HG03571 (cell line): ENCODE measurements around the gene KIF3A.
"Not testable (repeated sequence)": the region's sequence is repeated elsewhere in the genome, so short reads cannot be mapped to it uniquely, and the experiment has no call there.

ENCODE experiments used
- ATAC-seq: cut with Tn5 transposase; IDR thresholded peaks from one replicate; pipeline ENCODE4 v1.9.1; 2021; ENCODE audit not compliant: unreplicated experiment

Gene KIF3A

DNA sequence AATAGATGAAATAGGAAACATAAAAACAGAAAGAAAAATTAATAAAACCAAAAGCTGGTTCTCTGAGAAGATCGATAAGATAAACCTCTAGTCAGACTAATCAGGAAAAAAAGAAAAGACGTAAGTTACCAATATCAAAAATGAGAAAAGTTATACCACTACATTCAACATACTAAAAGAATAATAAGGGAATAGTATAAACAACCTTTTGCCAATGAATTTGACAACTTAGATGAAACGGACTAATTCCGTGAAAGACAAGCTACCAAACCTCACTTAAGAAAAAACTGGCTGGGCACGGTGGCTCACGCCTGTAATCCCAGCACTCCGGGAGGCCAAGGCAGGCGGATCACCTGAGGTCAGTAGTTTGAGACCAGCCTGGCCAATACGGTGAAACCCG is 7.5 kb downstream of the KIF3A start:
- ATAC-seq = no peak

DNA sequence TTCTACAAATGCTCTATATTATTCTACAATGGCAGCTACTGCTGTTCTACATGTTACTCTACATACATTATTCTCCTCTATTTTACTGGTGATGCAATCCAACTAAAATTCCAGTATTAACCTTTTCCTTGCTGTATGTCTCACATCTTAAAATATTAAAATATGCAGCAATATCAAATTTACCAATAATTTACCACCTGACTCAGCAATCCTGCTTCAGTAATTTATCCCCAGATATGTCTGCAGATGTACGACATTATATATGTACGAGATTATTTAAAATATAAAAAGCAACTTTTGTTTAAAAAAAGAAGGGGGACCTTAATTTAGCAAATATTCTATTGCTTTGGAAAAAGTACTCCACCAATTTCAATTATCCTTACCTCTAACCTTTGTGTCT is 11.6 kb downstream of the KIF3A start:
- ATAC-seq = no peak

DNA sequence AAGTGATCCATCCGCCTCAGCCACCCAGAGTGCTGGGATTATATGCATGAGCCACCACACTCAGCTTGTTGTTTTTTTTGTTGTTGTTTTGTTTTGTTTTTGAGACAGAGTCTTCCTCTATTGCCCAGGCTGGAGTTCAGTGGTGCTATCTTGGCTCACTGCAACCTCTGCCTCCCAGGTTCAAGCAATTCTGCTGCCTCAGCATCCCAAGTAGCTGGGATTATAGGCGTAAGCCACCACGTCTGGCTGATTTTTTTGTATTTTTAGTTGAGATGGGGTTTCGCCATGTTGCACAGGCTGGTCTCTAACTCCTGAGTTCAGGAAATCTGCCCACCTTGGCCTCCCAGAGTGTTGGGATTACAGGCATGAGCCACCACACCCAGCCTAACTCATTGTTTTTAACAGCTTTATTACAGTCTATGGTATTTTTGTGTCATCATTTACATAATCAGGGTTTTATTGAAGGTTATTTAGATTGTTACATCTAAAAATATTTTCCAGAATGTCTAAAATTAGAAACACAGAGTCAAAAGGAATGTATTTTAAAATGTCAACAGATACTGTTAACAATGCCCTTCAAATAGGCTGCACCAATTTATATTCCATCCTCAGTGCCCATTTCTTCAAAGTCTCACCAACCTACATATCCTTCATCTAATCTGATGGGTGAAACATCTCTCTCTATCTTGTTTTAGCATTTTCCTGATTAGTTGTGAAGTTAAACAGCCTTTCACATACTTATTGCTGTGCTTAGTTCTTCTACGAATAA is 18.6 kb downstream of the KIF3A start:
- no peak for ATAC-seq

DNA sequence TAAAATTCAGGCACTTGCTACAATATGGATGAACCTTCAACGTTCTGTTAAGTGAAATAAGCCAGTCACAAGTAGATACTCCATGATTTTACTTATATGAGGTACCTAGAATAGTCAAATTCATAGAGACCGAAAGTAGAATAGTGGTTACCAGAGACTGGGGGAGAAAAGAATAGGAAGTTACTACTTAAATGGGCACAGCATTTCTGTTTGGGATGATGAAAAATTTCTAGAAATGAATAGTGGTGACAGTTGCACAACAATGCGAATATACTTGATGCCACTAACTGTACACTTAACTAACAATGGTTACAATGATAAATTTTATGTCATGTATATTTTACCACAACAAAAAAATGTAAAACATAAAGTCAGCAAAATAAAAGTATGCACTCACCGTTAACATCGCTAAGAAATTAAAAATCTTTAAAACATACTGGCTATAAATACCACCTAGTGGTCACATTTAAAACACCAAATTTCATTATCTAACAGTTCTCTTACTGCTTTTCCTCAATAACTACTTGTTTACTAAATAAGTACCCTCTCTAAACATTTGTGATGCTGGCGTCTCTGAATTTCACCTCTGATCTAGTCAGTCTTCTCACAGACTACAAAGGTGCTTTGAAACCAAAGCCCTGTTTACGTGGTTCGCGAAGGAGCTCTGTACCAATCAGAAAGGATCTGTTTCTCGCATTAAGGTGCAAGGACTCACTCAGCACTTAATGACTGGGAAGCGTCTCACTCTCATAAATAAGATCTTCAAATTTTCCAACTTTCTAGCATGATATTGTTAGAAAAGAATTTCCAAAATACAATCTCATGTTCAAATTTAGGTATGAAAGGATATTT is 22.7 kb downstream of the KIF3A start:
- ATAC-seq = no peak

DNA sequence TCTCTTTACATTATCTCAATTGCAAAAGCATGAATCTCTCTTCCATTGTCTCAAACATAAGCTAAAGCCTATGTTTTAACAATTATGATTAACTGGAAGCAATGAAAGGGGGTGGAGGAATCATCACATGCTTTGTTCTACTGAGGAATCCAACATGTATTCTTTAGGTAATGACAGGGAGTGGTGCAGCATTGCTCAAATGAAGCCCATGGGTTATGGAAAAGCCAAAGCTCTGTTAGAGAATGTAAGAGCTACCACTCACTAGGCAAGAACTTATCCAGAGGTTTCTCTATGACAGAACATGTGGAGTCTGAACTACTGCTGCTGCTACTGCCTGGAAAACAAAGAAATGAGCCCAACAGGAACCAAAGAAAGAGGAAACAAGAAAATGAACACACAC is 28.7 kb downstream of the KIF3A start:
- ATAC-seq = no peak

DNA sequence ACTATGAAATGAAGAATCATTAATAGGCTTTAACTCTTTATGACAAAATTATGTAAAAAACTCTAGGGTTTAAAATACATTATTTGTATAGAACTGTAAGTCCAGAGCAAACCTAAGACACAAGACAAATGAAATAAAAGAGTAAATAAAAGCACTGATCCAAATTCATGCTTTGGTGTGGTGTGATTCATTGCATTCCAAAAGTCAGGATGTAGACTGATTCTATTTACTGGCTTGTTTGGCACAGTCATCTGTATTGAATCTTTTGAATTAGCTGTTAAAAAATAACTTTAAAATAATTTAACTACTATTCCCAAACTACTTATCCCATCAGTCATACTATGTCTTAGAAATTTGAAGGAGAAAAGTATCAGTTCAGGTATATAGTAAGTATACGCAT is 32.5 kb downstream of the KIF3A start:
- no peak for ATAC-seq

DNA sequence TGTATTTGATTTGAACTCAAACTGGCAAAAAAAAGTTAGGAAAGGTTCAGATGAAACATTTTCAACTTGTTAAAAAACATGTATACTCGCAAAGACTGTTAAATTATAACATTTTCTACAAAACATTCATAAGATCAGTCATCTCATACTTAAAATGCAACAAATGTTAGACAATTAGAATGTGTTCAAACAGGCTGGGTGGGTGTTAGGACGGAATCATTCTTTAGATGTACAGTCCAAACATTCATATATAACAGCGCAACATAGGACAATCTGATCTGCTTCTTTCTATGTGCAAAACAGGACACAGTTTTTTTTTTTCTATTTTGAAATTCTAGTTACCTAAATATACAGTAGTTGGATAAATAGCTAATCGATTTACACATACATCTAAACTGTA is 41.4 kb downstream of the KIF3A start:
- no peak for ATAC-seq

DNA sequence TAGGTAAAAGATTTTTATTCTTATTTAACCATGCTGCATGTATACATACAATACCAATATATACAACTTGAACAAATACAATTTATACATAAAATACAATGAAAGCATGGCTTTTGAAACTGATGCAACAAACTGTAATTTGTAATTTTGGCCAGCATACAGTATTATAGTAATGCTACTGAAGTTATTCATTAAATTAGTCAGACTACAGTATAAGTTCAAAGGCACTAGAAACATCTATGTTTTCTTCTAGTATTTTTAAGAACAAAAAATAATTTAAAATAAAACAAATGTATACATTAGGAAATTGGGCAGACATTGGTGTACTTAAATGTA is 44.7 kb downstream of the KIF3A start:
- ATAC-seq = no peak

DNA sequence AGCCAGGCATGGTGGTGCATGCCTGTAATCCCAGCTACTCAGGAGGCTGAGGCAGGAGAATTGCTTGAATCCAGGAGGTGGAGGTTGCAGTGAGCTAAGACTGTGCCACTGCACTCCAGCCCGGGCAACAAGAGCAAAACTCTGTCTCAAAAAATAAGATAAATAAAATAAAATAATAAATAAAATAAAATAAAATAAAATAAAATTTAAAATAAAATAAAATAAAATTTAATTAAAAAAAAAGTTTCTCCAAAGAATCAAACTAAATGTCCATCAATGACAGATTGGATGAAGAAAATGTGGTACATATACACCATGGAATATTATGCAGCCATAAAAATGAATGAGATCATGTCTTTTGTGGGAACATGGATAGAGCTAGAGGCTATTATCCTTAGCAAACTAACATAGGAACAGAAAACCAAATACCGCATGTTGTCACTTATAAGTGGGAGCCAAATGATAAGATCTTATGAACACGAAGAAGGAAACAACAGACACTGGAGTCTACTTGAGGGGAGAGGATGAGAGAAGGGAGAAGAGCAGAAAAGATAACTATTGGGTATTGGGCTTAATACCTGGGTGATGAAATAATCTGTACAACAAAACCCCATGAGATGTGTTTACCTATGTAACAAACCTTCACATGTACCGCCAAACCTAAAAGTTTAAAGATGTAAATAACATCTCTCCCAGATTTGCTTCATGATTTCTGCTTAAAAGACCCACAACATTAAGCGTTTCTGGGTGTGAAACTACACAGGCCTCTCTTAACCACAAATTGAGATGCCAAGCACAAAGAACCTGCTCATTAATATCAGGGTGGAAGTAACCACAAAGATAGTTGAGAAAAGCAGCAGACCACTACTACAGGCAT is 45.4 kb downstream of the KIF3A start:
- not testable (repeated sequence) for ATAC-seq

DNA sequence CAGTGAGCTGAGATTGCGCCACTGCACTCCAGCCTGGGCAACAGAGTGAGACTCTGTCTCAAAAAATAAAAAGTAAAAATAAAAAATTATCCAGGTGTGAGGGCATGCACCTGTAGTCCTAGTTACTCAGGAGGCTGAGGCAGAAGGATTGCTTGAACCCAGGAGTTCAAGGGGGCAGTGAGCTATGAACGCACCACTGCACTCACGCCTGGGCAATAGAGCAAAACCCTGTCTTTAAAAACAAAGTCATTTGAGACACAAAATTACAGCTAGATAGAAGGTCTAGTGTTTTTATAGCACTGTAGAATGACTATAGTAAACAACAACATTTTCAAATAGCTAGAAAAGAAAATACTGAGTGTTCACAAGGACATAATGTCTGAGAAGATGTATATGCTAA is 47.2 kb downstream of the KIF3A start:
- ATAC-seq = no peak

DNA sequence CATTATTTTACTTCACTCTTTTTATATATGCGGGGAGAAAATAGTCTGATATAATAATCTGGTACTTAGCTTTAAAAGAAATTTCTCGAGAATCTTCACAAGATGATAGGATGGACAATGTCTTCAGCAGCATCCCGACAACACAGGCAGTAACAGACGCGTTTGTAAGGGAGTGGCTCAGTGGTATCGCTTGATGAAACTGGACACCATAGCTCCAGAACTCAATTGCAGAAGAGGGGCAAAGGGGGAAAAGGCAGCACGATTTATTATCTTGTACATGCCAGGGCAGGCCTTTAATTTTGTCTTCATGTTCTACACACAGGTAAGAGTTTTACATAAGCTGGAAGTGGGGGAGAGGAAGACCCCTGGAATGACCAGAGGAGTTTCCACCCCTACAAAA is 47.8 kb downstream of the KIF3A start:
- ATAC-seq = no peak

DNA sequence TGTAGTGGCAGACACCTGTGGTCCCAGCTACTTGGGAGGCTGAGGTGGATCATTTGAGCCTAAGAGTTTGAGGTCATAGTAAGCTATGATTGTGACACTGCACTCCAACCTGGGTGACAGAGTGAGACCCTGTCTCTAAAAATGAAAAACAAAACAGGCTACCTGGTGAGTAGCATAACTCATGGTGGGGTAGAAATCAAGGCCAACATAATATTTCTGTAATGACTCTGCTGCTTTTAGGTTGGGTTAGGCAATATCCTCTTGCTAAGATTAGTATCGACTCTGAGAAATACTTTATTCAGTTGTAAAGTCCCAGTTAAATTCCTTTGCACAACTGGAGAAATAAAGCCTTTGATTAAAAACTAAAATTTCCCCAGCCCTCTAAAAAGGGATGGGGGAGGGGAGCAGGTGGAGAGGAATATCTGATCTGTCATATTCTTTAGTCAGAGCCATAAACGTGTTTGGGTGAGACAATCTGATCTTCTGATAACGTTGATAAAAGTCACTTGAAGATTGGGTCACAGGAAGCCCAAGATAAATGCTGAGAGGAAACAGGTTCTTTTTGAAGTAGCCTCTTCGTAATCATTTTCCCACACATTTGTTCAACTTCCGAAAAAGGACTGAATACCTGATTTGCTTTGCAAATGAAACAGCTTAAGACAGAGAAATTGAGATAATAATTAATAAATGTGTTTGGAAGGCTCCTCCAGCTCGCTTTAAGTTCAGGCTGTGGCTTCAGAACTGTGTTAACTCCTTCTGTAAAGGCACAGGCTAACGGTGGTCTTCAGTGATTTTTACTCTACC is 48.6 kb downstream of the KIF3A start:
- peak; percentile 48 for ATAC-seq

DNA sequence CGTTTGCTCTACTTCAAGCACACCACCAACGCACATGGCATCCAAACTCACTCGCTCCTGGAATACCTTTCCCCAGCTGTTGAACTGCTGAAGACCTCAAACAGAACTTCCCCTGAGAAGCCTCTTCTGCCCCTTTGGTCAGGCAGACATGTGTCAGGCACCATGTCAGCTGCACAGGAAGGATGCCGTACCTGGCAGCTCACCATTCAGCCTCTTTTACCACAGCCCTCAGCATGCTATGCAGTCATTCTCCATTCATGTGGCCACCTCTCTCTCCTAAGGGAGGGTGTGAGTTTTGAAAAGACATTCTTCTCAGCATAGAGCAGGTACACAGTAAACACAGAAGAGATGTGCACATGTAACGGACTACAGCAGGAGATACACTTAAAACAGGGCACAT is 49.4 kb downstream of the KIF3A start:
- peak; percentile 34 for ATAC-seq

DNA sequence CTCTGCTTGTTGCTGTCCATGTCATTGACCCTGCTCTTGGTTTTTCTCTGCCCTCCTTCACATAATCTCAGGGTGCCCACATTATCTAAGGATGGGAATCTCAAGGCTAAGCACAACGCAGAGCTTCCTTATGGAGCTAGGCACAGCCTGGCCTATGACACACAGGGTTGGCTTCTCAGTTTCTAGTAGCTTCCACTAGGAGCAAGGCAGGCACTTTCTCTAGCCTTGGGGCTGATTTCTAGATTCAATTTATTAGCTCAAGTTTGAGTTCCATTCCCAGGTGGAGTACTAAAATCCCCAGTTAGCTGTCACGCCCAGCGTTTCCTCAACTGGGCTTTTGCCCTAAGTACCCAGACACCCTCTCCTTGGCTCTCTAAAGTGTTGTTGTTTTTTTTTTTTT is 51.2 kb downstream of the KIF3A start:
- no peak for ATAC-seq

DNA sequence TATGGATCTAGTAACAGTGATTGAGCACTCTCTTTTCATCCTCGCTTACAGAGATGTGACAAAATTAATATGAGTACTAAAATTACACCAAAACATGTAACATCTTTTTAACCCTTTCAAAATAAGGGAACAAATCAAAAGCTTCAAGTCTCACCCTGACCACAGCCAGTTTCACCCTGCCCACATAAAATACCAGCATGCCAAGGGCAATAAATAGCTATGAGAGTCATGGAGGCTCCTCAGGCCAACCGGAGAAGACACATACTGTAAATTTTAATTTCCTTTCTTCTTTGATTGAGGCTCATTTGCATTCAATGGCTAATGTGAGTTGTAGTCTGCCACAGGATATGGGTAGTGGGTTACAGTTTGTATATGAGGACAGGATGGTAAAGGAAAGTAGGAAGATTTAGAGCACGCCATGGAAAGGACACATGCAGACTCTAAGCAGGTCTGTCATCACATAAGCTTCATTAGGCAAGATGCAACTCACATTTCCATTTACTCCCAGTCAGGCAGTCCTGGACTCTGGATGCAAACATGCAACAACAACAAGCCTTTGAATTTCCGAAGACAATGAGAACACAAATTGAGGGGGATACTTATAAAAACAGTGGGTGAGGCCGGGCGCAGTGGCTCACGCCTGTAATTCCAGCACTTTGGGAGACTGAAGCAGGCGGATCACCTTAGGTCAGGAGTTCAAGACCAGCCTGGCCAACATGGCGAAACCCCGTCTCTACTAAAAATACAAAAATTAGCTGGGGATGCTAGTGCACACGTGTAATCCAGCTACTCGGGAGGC is 52.2 kb downstream of the KIF3A start:
- no peak for ATAC-seq

DNA sequence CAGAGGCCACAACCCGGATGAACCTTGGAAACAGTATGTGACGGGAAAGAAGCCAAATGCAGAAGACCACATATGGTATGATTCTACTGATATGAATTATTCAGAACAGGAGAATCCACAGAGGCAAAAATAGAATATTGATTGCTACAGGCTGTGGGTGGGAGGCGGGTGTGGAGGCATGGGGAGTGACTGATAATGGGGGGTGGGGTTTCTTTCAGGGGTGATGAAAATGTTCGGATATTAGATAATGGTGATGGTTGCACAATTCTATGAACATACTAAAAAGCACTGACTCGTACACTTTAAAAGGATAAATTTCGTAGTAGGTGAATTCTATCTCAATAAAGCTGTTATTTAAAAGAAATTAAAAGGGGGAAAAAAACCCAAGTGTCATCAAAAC is 52.9 kb downstream of the KIF3A start:
- no peak for ATAC-seq

DNA sequence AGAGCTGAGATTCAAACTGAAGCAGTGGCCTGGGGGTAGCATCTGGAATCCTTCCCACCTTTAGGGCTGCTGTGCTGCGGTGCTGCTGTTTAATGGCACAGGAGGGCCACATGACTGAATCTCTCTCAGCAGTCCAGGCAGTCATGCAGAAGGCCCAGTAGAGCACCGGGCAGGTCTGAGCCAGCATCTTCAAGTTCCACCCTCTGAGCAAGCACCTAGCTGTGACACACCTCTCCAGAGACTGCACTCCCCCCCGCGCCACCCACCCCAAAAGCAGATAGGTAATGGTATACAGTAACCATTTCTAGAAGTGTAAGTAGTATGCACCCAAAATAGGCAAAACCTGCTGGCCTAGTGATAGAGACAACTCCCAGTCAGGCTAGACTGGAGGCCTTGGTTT is 55.4 kb downstream of the KIF3A start:
- no peak for ATAC-seq

DNA sequence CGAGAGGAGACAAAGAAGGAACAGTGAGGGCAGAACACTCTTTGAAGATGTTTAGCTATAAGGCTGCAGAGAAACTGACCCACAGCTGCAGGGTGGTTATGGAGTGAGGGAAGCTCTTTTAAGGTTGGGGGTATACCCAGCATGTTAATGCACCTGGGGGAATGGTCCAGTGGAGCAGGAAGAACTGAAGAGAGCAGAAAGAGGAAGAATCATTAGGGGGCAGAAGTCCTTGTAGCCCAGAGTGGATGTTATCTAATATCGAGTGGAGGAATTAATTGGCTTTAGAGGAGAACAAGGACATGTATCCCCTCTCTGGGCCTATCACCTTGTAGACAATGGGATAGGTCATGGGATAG is 55.9 kb downstream of the KIF3A start:
- no peak for ATAC-seq

DNA sequence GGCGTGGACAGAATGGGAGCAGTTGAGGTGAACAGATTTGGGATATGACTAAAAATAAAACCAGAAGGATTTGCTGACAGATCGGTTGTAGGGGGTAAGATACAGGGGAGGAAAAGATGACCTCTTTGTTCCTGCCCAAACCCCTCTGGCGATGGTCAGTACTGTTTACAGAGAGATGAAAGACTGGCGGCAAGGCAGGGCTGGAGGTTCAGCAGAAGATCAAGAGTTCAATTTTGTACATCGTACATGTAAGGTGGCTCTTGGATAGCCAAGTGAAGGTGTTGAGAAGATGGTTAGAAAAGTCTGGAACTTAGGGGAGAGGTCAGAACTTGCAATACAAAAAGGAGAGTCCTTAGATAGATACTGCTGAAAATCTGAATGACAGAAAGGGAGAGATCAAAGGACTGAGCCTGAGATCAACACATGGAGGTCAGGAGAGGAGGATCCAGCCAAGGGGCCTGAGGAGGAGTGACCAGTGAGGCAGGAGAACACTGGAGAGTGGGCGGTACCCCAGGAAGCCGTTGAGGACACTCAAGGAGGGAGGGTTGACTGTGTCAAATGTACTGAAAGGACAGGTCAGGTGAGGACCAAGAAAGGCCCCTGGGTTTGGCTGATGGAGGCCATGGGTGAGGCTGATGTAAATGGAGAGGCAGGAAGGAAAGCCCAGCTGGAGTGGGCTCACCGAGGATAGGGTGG is 56.4 kb downstream of the KIF3A start:
- ATAC-seq = no peak
